NOMO-1 treated with DMSO at 0.1 percent for 48 hours (cell line): ENCODE results near the gene ZFAND3.
"Not testable (repeated sequence)": the region's sequence is repeated elsewhere in the genome, so short reads cannot be mapped to it uniquely, and the experiment has no call there.

Experiments
- DNase-seq: peaks from one replicate; lab custom pipeline; 2025; ENCODE audit not compliant: unreplicated experiment; lab: John Stamatoyannopoulos, UW

The ZFAND3 gene

GRCh38 chr6:37862992-37863391 is 43.5 kb downstream of the ZFAND3 start:
- no peak for DNase-seq

GRCh38 chr6:37864250-37864649 is 44.7 kb downstream of the ZFAND3 start:
- no peak for DNase-seq

GRCh38 chr6:37865504-37865903 is 46.0 kb downstream of the ZFAND3 start:
- peak; percentile 77 for DNase-seq

- peak; percentile 2 for DNase-seq
Observed at GRCh38 chr6:37866590-37867507, 47.3 kb downstream of the ZFAND3 start.

- peak; percentile 53 for DNase-seq
Observed at GRCh38 chr6:37867756-37868446, 48.4 kb downstream of the ZFAND3 start.

GRCh38 chr6:37868447-37868825 is 48.9 kb downstream of the ZFAND3 start:
- no peak for DNase-seq

GRCh38 chr6:37871616-37872372 is 52.3 kb downstream of the ZFAND3 start:
- no peak for DNase-seq

- DNase-seq, result no peak
Observed at GRCh38 chr6:37872373-37872745, 52.8 kb downstream of the ZFAND3 start.

GRCh38 chr6:37874726-37875125 is 55.2 kb downstream of the ZFAND3 start:
- DNase-seq, result no peak

- DNase-seq, result no peak
Observed at GRCh38 chr6:37875561-37876309, 56.2 kb downstream of the ZFAND3 start.

GRCh38 chr6:37876843-37877242 is 57.3 kb downstream of the ZFAND3 start:
- no peak for DNase-seq

- DNase-seq, result no peak
Observed at GRCh38 chr6:37877373-37878149, 58.0 kb downstream of the ZFAND3 start.

- DNase-seq, result no peak
Observed at GRCh38 chr6:37878150-37878710, 58.7 kb downstream of the ZFAND3 start.

GRCh38 chr6:37880602-37881001 is 61.1 kb downstream of the ZFAND3 start:
- DNase-seq, result not testable (repeated sequence)

GRCh38 chr6:37882292-37882691 is 62.8 kb downstream of the ZFAND3 start:
- DNase-seq, result no peak

- no peak for DNase-seq
Observed at GRCh38 chr6:37882724-37883413, 63.3 kb downstream of the ZFAND3 start.

- DNase-seq, result no peak
Observed at GRCh38 chr6:37884548-37884947, 65.0 kb downstream of the ZFAND3 start.

GRCh38 chr6:37889051-37889450 is 69.5 kb downstream of the ZFAND3 start:
- no peak for DNase-seq

GRCh38 chr6:37889486-37889885 is 70.0 kb downstream of the ZFAND3 start:
- DNase-seq, result no peak
